Peyer's patch (tissue), 4 donors: ENCODE measurements around the gene BPTF. TPM values are rescaled to one million over a fixed set of nuclear protein-coding genes. Genes with fewer than 3 reads are reported as not detected.
A peak's percentile ranks its signal among the peaks of the same experiment; 100 is the strongest.
"Not testable (repeated sequence)": the region's sequence is repeated elsewhere in the genome, so short reads cannot be mapped to it uniquely, and the experiment has no call there.

Experiments used
- DNase-seq, 3 donors: peaks; one replicate each; pipeline ENCODE4 v3.0.0-alpha.2; 2017 to 2019
- H3K27ac ChIP-seq, 4 donors: fragments of 200-600 bp; sonication (generic); one replicate each; pipeline ENCODE4 v1.5.1; 2016 to 2019
- H3K27me3 ChIP-seq, 2 donors: fragments of 200-600 bp; sonication (generic); one replicate each; pipeline ENCODE4 v1.5.1; 2019
- H3K36me3 ChIP-seq, 3 donors: fragments of 200-600 bp; sonication (generic); one replicate each; pipeline ENCODE4 v1.5.1; 2016 to 2019
- H3K4me1 ChIP-seq, 4 donors: fragments of 200-600 bp; sonication (generic); one replicate each; pipeline ENCODE4 v1.5.1; 2016 to 2019
- H3K4me3 ChIP-seq, 4 donors: fragments of 200-600 bp; sonication (generic); 1 replicate in 3 of 4; 2 replicates in 1 of 4; pipeline ENCODE4 v1.5.1; 2016 to 2019; ENCODE audit warnings: mild to moderate bottlenecking in 1 of 4
- H3K9me3 ChIP-seq, 4 donors: fragments of 200-600 bp; sonication (generic); one replicate each; pipeline ENCODE4 v1.5.1; 2016 to 2019; ENCODE audit warnings: mild to moderate bottlenecking in 1 of 4
- CTCF ChIP-seq, 6 experiments: fragments of 450-650 bp in 4 of 6; fragments of 200-600 bp in 2 of 6; sonication (generic) in 1 of 6; IDR thresholded peaks; one replicate each; pipeline ENCODE4 v1.5.1; 2017 to 2019; ENCODE audit warnings: antibody characterized with exemption in 6 of 6, mild to moderate bottlenecking in 3 of 6, moderate library complexity in 1 of 6
- POLR2A ChIP-seq, 2 donors: fragments of 450-650 bp; IDR thresholded peaks; one replicate each; pipeline ENCODE4 v1.5.1; 2017; ENCODE audit warnings: antibody characterized with exemption in 2 of 2, mild to moderate bottlenecking in 2 of 2, moderate library complexity in 2 of 2
- total RNA-seq, 4 donors: library from RNA; depleted of rRNA; stranded (reverse); fragments of >200 nt; gene quantifications; one replicate each; pipeline ENCODE4 v1.1.0, GENCODE V29; 2016

BPTF gene
- total RNA-seq, 4 donors from 2014 or later: 70.2 to 305 (median 109) TPM

GRCh38 chr17:67942810-67943209 lies 117.5 kb downstream of the BPTF start:
- no peak overlapping the region for H3K4me3 ChIP-seq
- no peaks in the 10 kb centered on the region for H3K27me3 ChIP-seq
- TF ChIP-seq POLR2A (IDR thresholded peaks at IDR 0.05) (no peak), CTCF (IDR thresholded peaks at IDR 0.05) (peak in 3 of 6 experiments; percentile 14 to 28 (median 16))
- H3K27ac ChIP-seq: no peak overlapping the region
- no peaks in the 10 kb centered on the region for H3K4me1 ChIP-seq
- no peaks in the 10 kb centered on the region for H3K9me3 ChIP-seq
- no peak for DNase-seq
- peaks cover 0 to 97% (median 0%) of the 10 kb centered on the region in 3 donors for H3K36me3 ChIP-seq

- DNase-seq: no peak
- Histone ChIP-seq H3K36me3 (peaks cover 0 to 100% (median 0%) of the 10 kb centered on the region in 3 donors), H3K27ac (no peak overlapping the region), H3K4me3 (no peak overlapping the region), H3K4me1 (no peaks in the 10 kb centered on the region), H3K27me3 (no peaks in the 10 kb centered on the region), H3K9me3 (no peaks in the 10 kb centered on the region)
- TF ChIP-seq POLR2A (IDR thresholded peaks at IDR 0.05) (no peak), CTCF (IDR thresholded peaks at IDR 0.05) (no peak)
These were observed 118.7 kb downstream of the BPTF start for GRCh38 chr17:67944035-67944434.

- Histone ChIP-seq H3K36me3 (peaks cover 0 to 92% (median 0%) of the 10 kb centered on the region in 3 donors), H3K27ac (no peak overlapping the region), H3K4me3 (no peak overlapping the region), H3K9me3 (no peaks in the 10 kb centered on the region), H3K27me3 (no peaks in the 10 kb centered on the region), H3K4me1 (no peaks in the 10 kb centered on the region)
- DNase-seq: no peak
- TF ChIP-seq CTCF (IDR thresholded peaks at IDR 0.05) (no peak), POLR2A (IDR thresholded peaks at IDR 0.05) (no peak)
These were observed 121.2 kb downstream of the BPTF start for GRCh38 chr17:67946513-67946912.

- Histone ChIP-seq H3K4me1 (no peaks in the 10 kb centered on the region), H3K27me3 (no peaks in the 10 kb centered on the region), H3K36me3 (peaks cover 0 to 91% (median 0%) of the 10 kb centered on the region in 3 donors), H3K4me3 (no peak overlapping the region), H3K27ac (no peak overlapping the region), H3K9me3 (no peaks in the 10 kb centered on the region)
- no peak for DNase-seq
- TF ChIP-seq CTCF (IDR thresholded peaks at IDR 0.05) (no peak), POLR2A (IDR thresholded peaks at IDR 0.05) (no peak)
These were observed 122.1 kb downstream of the BPTF start for GRCh38 chr17:67947325-67947813.

- Histone ChIP-seq H3K9me3 (no peaks in the 10 kb centered on the region), H3K4me1 (no peaks in the 10 kb centered on the region), H3K36me3 (peaks cover 0 to 82% (median 0%) of the 10 kb centered on the region in 3 donors), H3K4me3 (no peak overlapping the region), H3K27me3 (no peaks in the 10 kb centered on the region), H3K27ac (no peak overlapping the region)
- DNase-seq: no peak
- no peak for TF ChIP-seq CTCF (IDR thresholded peaks at IDR 0.05)
- no peak for TF ChIP-seq POLR2A (IDR thresholded peaks at IDR 0.05)
These were observed 125.6 kb downstream of the BPTF start for GRCh38 chr17:67950945-67951344.

- Histone ChIP-seq H3K27ac (peak overlapping the region in 1 of 4 donors; percentile 62), H3K27me3 (no peaks in the 10 kb centered on the region), H3K4me1 (no peaks in the 10 kb centered on the region), H3K36me3 (peaks cover 0 to 42% (median 0%) of the 10 kb centered on the region in 3 donors), H3K9me3 (no peaks in the 10 kb centered on the region), H3K4me3 (no peak overlapping the region)
- no peak for TF ChIP-seq CTCF (IDR thresholded peaks at IDR 0.05)
- TF ChIP-seq POLR2A (IDR thresholded peaks at IDR 0.05): no peak
- no peak for DNase-seq
These were observed 134.2 kb downstream of the BPTF start for GRCh38 chr17:67959510-67959909.

GRCh38 chr17:67960276-67960675 lies 135.0 kb downstream of the BPTF start:
- not testable (repeated sequence) for H3K4me3 ChIP-seq, DNase-seq, H3K27me3 ChIP-seq, H3K9me3 ChIP-seq, H3K27ac ChIP-seq, H3K4me1 ChIP-seq
- H3K36me3 ChIP-seq: peaks cover 0 to 44% (median 0%) of the 10 kb centered on the region in 3 donors

GRCh38 chr17:67962156-67962555 lies 136.9 kb downstream of the BPTF start:
- H3K4me1 ChIP-seq, H3K4me3 ChIP-seq, H3K9me3 ChIP-seq, DNase-seq, H3K27ac ChIP-seq, H3K27me3 ChIP-seq: not testable (repeated sequence)
- H3K36me3 ChIP-seq: peaks cover 0 to 52% (median 0%) of the 10 kb centered on the region in 3 donors
